ENCODE results near the gene MTMR6. TPM values are rescaled to one million over a fixed set of nuclear protein-coding genes. Genes with fewer than 3 reads are reported as not detected.
A peak's percentile ranks its signal among the peaks of the same experiment; 100 is the strongest.
"Not testable (repeated sequence)": the region's sequence is repeated elsewhere in the genome, so short reads cannot be mapped to it uniquely, and the experiment has no call there.

The MTMR6 gene
- total RNA-seq: 35.1 TPM
- 17.6 TPM for polyA plus RNA-seq

DNA sequence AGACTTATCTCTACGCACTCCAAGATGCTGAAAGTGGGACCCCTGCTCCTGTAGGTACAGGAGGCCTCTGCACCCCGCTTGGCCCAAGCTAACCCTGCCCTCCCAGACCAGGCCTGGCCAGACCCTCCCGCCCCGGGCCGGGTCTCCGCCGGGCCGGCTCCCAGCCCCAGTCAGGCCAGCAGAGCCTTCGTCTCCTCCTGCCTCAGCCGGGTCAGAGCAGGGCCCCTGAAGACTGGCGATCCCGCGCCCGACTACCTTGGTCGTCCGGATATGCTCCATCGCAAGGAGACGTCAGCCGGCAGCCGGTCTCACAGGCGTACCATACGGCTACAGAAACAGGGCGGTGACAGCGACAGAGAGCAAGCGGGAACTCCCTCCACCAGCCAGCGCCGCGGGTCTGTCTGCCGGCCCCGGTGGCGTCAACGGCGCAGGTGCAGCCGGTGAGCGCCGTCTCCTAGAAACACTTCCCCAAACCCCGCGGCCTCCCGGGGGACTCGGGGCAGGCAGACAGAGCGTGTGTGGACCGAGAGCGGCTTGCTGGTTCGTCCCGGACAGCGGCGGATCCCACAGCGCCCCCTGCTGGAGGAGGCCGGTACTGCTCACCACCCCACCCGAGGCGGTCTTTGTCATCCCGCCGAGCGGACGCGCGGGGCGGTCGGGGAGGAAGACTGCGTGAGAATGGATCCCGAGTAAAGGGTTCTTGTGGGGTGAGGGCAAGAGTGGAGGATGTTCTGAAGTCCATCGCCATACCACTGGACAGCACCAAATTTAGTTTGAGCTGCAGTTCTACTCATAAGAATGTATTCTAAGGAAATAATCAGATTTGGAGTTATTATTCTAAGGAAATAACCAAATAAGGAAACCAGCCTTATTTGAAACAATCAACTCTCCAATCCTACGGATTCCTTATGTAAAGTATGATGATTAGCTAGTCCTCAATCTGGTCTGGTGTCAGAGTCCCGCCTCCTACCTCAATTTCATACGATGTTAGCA lies at the start of gene MTMR6:
Gene MTMR6, minus strand, starts transcription at position 520 of the 993 bp plus-strand sequence. Its CDS starts 241 bp downstream, at position 279.
- Histone ChIP-seq H3K4me1 (ENCODE audit: insufficient read depth) (no peaks in the 10 kb centered on the region), H3K27ac (ENCODE audit: low read depth) (peak within 1 kb of the TSS; percentile 77), H3K4me3 (ENCODE audit: low read depth, low read length) (peak within 1 kb of the TSS; percentile 84), H3K36me3 (ENCODE audit: insufficient read depth) (no peaks in the 10 kb centered on the region)
- DNase-seq (ENCODE audit: extremely low spot score): peak; percentile 66
- 2% methylated on average over 65 of the region's 65 CpGs for WGBS

DNA sequence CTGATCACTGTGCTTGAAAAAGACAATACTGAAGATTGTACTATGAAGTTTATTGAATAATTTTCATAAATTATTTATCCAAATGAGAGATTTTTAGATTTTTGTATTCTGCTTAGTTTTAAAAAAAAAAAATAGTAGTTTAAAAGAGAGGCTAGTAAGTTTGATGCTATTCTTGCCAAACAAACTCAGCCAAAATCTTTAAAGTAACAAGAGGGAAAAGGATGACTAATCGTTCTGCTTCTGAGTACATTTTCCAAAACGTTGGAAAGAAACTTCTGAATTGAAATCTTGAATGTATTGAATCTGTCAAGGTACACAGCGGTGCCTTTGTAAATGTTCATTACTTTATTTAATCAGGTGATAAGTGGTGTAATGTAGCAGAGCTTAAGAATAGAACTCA lies 48.6 kb upstream of the MTMR6 start:
- WGBS: 58% methylated on average over 3 of the region's 3 CpGs
- Histone ChIP-seq H3K4me1 (ENCODE audit: insufficient read depth) (no peaks in the 10 kb centered on the region), H3K27ac (ENCODE audit: low read depth) (no peak overlapping the region), H3K4me3 (ENCODE audit: low read depth, low read length) (no peak overlapping the region), H3K36me3 (ENCODE audit: insufficient read depth) (no peaks in the 10 kb centered on the region)
- no peak for DNase-seq (ENCODE audit: extremely low spot score)

DNA sequence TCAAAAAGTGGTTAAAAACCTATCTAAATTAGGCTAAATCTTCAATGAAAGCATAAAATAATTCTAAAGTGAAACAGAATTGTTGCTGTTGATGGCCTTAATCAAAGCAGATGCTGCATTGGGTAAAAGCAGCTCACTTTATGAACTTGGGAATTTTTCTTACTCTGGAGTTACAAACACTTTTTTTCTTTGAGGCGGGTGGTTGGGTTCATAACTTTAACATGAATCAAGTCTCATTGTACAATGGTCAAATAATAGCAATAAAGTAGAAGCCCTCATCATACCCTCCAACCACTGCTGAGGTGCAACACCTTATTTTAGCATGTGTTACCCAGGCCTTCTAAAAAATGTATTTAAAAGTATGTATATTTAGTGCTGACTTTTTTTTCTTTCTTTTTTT lies 43.3 kb upstream of the MTMR6 start:
- Histone ChIP-seq H3K27ac (ENCODE audit: low read depth) (no peak overlapping the region), H3K36me3 (ENCODE audit: insufficient read depth) (peaks cover 5% of the 10 kb centered on the region)
- 90% methylated on average over 1 of the region's 1 CpG for WGBS

DNA sequence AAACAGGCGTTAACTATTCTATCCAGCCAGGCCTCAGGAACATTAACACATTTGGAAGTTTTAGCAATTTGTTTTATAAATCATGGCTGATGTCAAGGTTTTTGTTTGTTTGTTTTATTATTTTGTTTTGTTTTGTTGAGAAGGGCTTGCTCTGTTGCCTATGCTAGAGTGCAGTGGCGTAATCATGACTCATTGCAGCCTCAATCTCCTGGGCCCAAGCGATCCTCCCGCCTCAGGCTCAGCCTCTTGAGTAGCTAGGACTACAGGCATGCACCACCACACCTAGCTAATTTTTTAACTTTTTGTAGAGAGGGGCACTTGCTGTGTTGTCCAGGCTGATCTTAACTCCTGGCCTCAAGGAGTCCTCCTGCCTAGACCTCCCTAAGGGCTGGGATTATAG lies 42.4 kb upstream of the MTMR6 start:
- peaks cover 6% of the 10 kb centered on the region for H3K36me3 ChIP-seq (ENCODE audit: insufficient read depth)
- H3K27ac ChIP-seq (ENCODE audit: low read depth): no peak overlapping the region
- 98% methylated on average over 4 of the region's 4 CpGs for WGBS

More for the DNA sequence above, 43.3 kb upstream of the MTMR6 start:
- H3K4me3 ChIP-seq (ENCODE audit: low read depth, low read length): no peak overlapping the region
- DNase-seq (ENCODE audit: extremely low spot score): no peak
- no peaks in the 10 kb centered on the region for H3K4me1 ChIP-seq (ENCODE audit: insufficient read depth)

DNA sequence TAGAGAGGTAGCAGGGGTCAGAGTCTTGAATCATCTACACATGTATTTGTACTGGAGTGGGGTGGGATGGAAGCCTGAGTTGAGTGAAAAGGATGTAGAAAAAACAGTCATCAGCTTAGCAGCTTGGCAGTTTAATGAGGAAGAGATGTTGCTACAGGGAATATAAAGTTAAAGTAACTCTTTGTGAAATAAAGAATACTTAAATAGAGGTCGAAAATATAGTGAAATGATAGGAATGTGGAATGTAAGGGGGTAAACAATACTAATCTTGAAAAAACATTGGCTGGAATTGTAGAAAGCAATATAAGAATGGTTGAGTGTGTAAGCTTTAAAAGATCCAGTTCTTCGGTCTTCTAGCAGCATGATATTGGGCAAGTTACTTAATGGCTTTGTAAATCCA lies 36.8 kb upstream of the MTMR6 start:
- Histone ChIP-seq H3K27ac (ENCODE audit: low read depth) (no peak overlapping the region), H3K36me3 (ENCODE audit: insufficient read depth) (peaks cover 5% of the 10 kb centered on the region), H3K4me1 (ENCODE audit: insufficient read depth) (no peaks in the 10 kb centered on the region), H3K4me3 (ENCODE audit: low read depth, low read length) (no peak overlapping the region)
- no peak for DNase-seq (ENCODE audit: extremely low spot score)
- 80% methylated on average over 2 of the region's 2 CpGs for WGBS

More for the DNA sequence above, 42.4 kb upstream of the MTMR6 start:
- Histone ChIP-seq H3K4me1 (ENCODE audit: insufficient read depth) (no peaks in the 10 kb centered on the region), H3K4me3 (ENCODE audit: low read depth, low read length) (no peak overlapping the region)
- no peak for DNase-seq (ENCODE audit: extremely low spot score)

DNA sequence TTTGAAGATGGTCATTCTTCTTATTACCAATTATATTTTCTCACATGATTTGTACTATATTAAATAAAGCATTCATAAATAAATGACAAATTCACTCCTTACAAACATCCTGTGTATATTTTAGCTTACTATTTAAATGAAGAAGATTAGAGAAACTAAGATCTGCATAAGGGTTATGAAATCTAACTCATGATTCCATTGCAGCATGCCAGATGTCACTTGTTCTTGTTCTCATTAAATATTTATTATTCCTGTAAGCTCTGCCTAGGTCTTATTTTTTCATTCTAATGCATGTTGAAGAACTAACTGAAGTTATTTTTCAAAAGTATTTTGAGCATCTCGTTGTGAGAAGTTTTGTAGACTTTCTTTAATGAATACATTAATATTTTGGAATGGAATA lies 32.5 kb upstream of the MTMR6 start:
- DNase-seq (ENCODE audit: extremely low spot score): no peak
- 78% methylated on average over 1 of the region's 1 CpG for WGBS
- no peaks in the 10 kb centered on the region for H3K4me1 ChIP-seq (ENCODE audit: insufficient read depth)
- peaks cover 4% of the 10 kb centered on the region for H3K36me3 ChIP-seq (ENCODE audit: insufficient read depth)
- H3K27ac ChIP-seq (ENCODE audit: low read depth): no peak overlapping the region
- H3K4me3 ChIP-seq (ENCODE audit: low read depth, low read length): no peak overlapping the region

DNA sequence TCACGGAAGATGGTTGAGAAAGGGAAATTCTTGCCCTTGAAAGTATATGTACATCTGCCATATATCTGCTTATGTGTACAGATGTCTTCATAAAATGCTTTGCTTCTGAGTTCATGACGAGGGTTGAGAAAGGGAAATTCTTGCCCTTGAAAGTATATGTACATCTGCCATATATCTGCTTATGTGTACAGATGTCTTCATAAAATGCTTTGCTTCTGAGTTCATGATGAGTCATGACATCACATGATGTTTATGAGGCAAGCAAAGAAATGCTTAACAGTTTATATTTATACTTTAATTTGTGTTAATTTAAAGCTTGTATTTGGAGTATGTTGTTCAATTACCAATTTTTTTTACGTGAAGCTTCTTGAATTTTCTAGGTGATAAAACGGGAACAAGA lies 31.7 kb upstream of the MTMR6 start:
- H3K27ac ChIP-seq (ENCODE audit: low read depth); H3K4me1 ChIP-seq (ENCODE audit: insufficient read depth); DNase-seq (ENCODE audit: extremely low spot score); H3K36me3 ChIP-seq (ENCODE audit: insufficient read depth); H3K4me3 ChIP-seq (ENCODE audit: low read depth, low read length): not testable (repeated sequence)
- WGBS: 81% methylated on average over 4 of the region's 4 CpGs

DNA sequence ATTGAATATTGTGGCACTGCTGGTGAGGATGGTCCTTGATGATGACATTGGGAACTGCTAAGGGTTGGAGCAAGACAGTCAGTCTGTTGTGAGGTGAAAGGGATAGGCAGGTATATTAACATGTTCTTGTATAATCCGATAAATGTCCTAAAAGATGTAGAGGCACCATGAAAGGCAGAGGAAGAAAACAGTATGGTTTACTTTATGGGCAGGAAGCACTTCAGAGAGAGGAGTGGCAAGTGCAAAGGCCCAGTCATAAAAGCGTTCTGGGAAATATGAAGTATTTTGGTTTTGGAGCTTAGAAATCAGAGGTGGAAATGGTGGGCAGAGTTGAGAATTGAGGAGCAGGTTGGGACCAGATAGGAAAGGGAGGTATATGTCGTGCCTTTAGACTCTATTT lies 23.6 kb upstream of the MTMR6 start:
- Histone ChIP-seq H3K4me1 (ENCODE audit: insufficient read depth) (no peaks in the 10 kb centered on the region), H3K27ac (ENCODE audit: low read depth) (no peak overlapping the region), H3K4me3 (ENCODE audit: low read depth, low read length) (no peak overlapping the region), H3K36me3 (ENCODE audit: insufficient read depth) (peaks cover 5% of the 10 kb centered on the region)
- 95% methylated on average over 3 of the region's 3 CpGs for WGBS
- no peak for DNase-seq (ENCODE audit: extremely low spot score)

DNA sequence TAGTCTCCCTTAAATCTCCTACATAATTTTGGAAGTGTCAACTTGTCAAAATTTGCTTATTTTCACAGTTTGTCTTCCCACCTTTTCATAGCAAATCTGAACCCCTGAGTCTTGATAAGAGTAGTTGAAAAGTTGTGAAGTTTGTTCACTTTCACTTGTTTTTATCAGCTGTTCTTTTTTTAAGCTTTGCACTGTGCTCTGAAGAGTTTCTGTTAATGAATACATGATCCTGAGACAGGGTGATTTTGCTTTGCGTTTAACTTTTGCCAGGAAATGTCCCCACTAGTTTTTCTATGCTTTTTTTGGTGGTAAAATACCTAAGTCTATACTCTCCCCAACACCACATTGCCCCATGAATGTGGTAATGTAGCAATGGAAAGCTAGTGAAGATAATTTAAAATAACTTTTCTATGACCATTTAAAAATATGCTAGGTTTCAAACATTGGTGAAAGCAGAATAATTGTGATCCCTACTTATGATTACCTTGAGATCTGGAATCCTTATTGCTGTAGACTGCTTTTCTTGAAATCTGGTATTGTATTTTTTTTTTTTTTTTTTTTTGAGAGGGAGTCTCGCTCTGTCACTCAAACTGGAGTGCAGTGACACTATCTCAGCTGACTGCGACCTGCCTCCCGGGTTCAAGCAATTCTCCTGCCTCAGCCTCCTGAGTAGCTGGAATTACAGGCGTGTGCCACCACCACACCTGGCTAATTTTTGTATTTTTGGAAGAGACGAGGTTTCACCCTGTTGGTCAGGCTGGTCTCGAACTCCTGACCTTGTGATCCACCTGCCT lies 19.6 kb upstream of the MTMR6 start:
- Histone ChIP-seq H3K4me1 (ENCODE audit: insufficient read depth) (no peaks in the 10 kb centered on the region), H3K36me3 (ENCODE audit: insufficient read depth) (peaks cover 2% of the 10 kb centered on the region), H3K27ac (ENCODE audit: low read depth) (no peak overlapping the region), H3K4me3 (ENCODE audit: low read depth, low read length) (no peak overlapping the region)
- DNase-seq (ENCODE audit: extremely low spot score): no peak
- 92% methylated on average over 7 of the region's 7 CpGs for WGBS

DNA sequence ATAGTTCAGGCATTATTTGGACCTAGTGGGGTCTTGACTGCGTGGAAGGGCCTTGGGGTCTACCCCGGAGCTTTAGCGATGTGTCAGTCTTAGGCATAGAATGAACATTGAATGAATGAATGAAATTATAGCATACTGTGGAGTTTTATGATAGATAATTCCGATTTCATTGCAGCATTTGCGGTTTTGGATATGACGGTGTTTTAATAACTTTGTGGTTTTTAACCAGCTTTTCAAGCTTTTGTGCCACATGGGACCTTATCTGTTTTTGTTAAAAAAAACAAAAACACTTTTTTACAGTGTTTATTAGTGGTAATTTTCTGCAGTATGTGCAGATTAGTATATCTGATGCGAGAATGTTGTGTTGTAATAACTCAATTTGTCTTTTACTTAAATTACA lies 14.8 kb upstream of the MTMR6 start:
- WGBS: 4% methylated on average over 7 of the region's 7 CpGs
- no peak for DNase-seq (ENCODE audit: extremely low spot score)
- H3K4me3 ChIP-seq (ENCODE audit: low read depth, low read length): peak overlapping the region; percentile 81
- no peaks in the 10 kb centered on the region for H3K4me1 ChIP-seq (ENCODE audit: insufficient read depth)
- H3K27ac ChIP-seq (ENCODE audit: low read depth): peak overlapping the region; percentile 96
- H3K36me3 ChIP-seq (ENCODE audit: insufficient read depth): no peaks in the 10 kb centered on the region

DNA sequence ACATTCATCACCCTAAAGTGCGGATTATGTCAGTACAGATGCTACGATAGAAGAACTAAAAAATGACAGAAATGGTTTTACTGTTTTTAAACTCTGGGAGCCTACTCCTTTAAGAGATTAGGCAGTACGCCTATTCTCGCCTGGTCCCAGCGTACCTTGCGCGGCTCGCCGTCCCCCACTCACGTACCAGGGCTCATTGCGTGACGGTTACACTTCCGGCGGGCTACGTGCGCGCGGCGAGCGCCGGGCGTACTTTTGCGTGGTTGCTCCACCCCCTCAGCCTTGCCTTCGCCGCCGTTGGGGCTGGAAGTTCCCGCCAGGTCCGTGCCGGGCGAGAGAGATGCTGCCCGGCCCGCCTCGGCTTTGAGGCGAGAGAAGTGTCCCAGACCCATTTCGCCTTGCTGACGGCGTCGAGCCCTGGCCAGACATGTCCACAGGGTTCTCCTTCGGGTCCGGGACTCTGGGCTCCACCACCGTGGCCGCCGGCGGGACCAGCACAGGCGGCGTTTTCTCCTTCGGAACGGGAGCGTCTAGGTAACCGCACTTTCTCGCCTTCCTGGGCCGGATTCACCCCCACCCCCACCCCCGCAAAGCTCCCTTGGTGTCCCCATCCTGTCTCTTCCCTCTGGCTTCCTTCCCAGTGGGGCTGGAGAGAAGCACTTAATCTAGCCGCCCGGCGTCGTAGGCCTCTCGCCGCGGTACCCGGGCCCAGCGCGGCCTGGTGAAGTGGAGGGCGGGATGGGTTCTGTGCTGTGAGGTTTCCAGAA lies 14.2 kb upstream of the MTMR6 start, which contains the start of gene NUP58:
Gene NUP58, plus strand, starts transcription at position 279 of the 767 bp plus-strand sequence. Its CDS starts 149 bp downstream, at position 428.
- peak; percentile 86 for DNase-seq (ENCODE audit: extremely low spot score)
- no peaks in the 10 kb centered on the region for H3K36me3 ChIP-seq (ENCODE audit: insufficient read depth)
- H3K4me3 ChIP-seq (ENCODE audit: low read depth, low read length): peak within 1 kb of the TSS; percentile 81
- H3K4me1 ChIP-seq (ENCODE audit: insufficient read depth): no peaks in the 10 kb centered on the region
- WGBS: under 1% methylated on average over 64 of the region's 64 CpGs
- peak within 1 kb of the TSS; percentile 96 for H3K27ac ChIP-seq (ENCODE audit: low read depth)

DNA sequence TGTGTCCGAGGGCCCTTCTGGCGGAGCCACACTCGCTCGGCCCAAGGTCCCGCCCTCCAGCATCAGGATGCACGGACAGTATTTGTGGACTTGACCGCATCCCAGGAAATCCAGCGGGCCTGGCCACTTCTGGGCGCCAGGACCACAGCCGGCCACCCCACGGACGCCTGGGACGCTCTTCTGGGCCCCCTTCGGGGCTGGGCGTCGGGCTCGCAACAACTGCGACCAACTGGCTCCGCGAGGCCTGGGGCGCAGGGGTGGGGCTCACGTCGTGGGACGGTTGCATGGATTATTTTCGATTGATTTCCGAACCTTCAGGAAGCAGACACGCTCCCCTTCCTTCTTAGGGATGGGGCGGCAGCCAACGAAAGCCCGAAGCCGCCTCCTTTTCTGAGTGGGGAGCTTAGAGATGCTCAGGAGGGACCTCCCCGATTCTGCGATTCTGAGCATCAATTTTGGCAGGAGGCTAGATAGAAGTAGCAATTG lies 13.6 kb upstream of the MTMR6 start:
- H3K36me3 ChIP-seq (ENCODE audit: insufficient read depth): no peaks in the 10 kb centered on the region
- no peaks in the 10 kb centered on the region for H3K4me1 ChIP-seq (ENCODE audit: insufficient read depth)
- WGBS: 11% methylated on average over 33 of the region's 33 CpGs
- peak overlapping the region; percentile 81 for H3K4me3 ChIP-seq (ENCODE audit: low read depth, low read length)
- peak overlapping the region; percentile 84 for H3K27ac ChIP-seq (ENCODE audit: low read depth)
- DNase-seq (ENCODE audit: extremely low spot score): no peak

DNA sequence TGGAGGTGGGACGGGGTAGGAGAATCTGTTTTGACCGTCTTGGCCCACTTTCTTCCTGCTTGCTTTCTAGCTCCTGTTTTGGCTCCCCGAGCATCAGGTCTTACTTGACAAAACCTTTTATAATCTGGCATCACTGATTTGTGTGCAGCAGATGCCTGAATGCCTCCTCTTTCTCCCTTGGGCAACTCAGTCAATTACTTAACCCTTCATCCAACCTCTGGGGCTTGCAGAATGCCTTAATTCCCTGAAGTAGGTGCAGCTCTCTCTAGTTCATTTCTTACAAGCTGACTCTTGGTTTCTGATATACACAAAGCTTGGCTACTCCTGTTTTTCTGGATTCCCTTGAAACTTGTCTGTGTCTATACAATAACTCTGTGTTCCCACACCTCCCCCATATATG lies 8.4 kb upstream of the MTMR6 start:
- 71% methylated on average over 3 of the region's 3 CpGs for WGBS

More for the DNA sequence above, 8.4 kb upstream of the MTMR6 start:
- DNase-seq (ENCODE audit: extremely low spot score): no peak
- Histone ChIP-seq H3K36me3 (ENCODE audit: insufficient read depth) (no peaks in the 10 kb centered on the region), H3K4me1 (ENCODE audit: insufficient read depth) (no peaks in the 10 kb centered on the region), H3K4me3 (ENCODE audit: low read depth, low read length) (no peak overlapping the region), H3K27ac (ENCODE audit: low read depth) (no peak overlapping the region)
